ENCODE data around the gene FEZ2.

- TF ChIP-seq BRCA1 (IDR thresholded peaks at IDR 0.05; ENCODE audit: low read depth, low read length) = no peak
- TF ChIP-seq CTCF (IDR thresholded peaks at IDR 0.05; ENCODE audit: control extremely low read depth in 1 of 3, insufficient read depth in 1 of 3, low read depth in 1 of 3, low read length in 3 of 3) = no peak
- no peak for TF ChIP-seq MAX (IDR thresholded peaks at IDR 0.05)
- no peak for TF ChIP-seq ZNF274 (IDR thresholded peaks at IDR 0.05; ENCODE audit: borderline replicate concordance, extremely low read depth, low read length)
- TF ChIP-seq EZH2 (IDR thresholded peaks at IDR 0.05; ENCODE audit: low read depth, low read length, severe bottlenecking) = no peak
- TF ChIP-seq YY1 (IDR thresholded peaks at IDR 0.05; ENCODE audit: low read depth, low read length) = no peak
- TF ChIP-seq GTF2F1 (IDR thresholded peaks at IDR 0.05; ENCODE audit: borderline replicate concordance, low read depth, low read length) = no peak
- no peak for TF ChIP-seq CBX8 (IDR thresholded peaks at IDR 0.05; ENCODE audit: borderline replicate concordance, low read depth, low read length)
- TF ChIP-seq GABPA (IDR thresholded peaks at IDR 0.05; ENCODE audit: borderline replicate concordance, insufficient read depth, low read length) = no peak
- TF ChIP-seq SUZ12 (IDR thresholded peaks at IDR 0.05; ENCODE audit: low read length) = no peak
- no peak for TF ChIP-seq RAD21 (IDR thresholded peaks at IDR 0.05 in 1 of 2, conservative IDR thresholded peaks at IDR 0.05 in 1 of 2; ENCODE audit: low read depth in 2 of 2, low read length in 2 of 2)
- no peak for TF ChIP-seq SIX5 (IDR thresholded peaks at IDR 0.05; ENCODE audit: low read depth, low read length)
- no peak for TF ChIP-seq RXRA (IDR thresholded peaks at IDR 0.05; ENCODE audit: insufficient read depth, low read depth, low read length)
- no peak for TF ChIP-seq SIN3A (conservative IDR thresholded peaks at IDR 0.05 in 1 of 2, IDR thresholded peaks at IDR 0.05 in 1 of 2; ENCODE audit: low read depth in 1 of 2, low read length in 2 of 2)
Measured at GRCh38 chr2:36515538-36515937, 82.4 kb downstream of the FEZ2 start.
